GM12891 (cell line): ENCODE measurements around the gene TSPAN3.
A peak's percentile ranks its signal among the peaks of the same experiment; 100 is the strongest.

ENCODE experiments used
- DNase-seq: peaks from one replicate; pipeline ENCODE4 v3.0.0; 2011; ENCODE audit warnings: low spot score; ENCODE audit not compliant: insufficient read length
- FAIRE-seq: peaks from 2 replicates; lab custom pipeline; 2011; peaks lifted over from hg19 to GRCh38; lab: Jason Lieb, UNC
- PAX5 ChIP-seq: IDR thresholded peaks from 2 replicates; pipeline ENCODE4 v1.6.1; 2011; ENCODE audit warnings: low read length, moderate library complexity, mild to moderate bottlenecking; ENCODE audit not compliant: insufficient read depth, severe bottlenecking
- POLR2A ChIP-seq: IDR thresholded peaks from 2 replicates; pipeline ENCODE4 v1.6.1; 2011; ENCODE audit warnings: low read depth, low read length, control low read depth
- POLR2AphosphoS5 ChIP-seq: IDR thresholded peaks from 2 replicates; pipeline ENCODE4 v1.6.1; 2011; ENCODE audit warnings: low read depth, low read length, control low read depth
- POU2F2 ChIP-seq: IDR thresholded peaks from 2 replicates; pipeline ENCODE4 v1.6.1; 2011; ENCODE audit warnings: low read depth, mild to moderate bottlenecking, control low read depth, low read length, moderate library complexity
- SPI1 ChIP-seq: IDR thresholded peaks from 2 replicates; pipeline ENCODE4 v1.6.1; 2011; ENCODE audit warnings: low read depth, low read length, control low read depth
- TAF1 ChIP-seq: IDR thresholded peaks from 2 replicates; pipeline ENCODE4 v1.6.1; 2011; ENCODE audit warnings: low read depth, low read length, control low read depth

Gene TSPAN3

GRCh38 chr15:77031376-77032050, 39.4 kb downstream of the TSPAN3 start:
- peak; percentile 5 for FAIRE-seq
- TF ChIP-seq SPI1, result peak; percentile 59
- TF ChIP-seq POLR2A, result no peak
- no peak for TF ChIP-seq POLR2AphosphoS5
- no peak for TF ChIP-seq TAF1
- peak; percentile 61 for DNase-seq

- no peak for FAIRE-seq
- DNase-seq, result no peak
- no peak for TF ChIP-seq POU2F2
- no peak for TF ChIP-seq SPI1
- TF ChIP-seq POLR2AphosphoS5, result no peak
- no peak for TF ChIP-seq POLR2A
- TF ChIP-seq TAF1, result no peak
- no peak for TF ChIP-seq PAX5
Observed at GRCh38 chr15:77030928-77031375, 40.0 kb downstream of the TSPAN3 start.

GRCh38 chr15:77030048-77030927, 40.6 kb downstream of the TSPAN3 start:
- no peak for FAIRE-seq
- peak; percentile 27 for DNase-seq
- TF ChIP-seq TAF1 (no peak), SPI1 (no peak), PAX5 (no peak), POLR2AphosphoS5 (no peak), POU2F2 (no peak)

- TF ChIP-seq POLR2A, result no peak
- TF ChIP-seq TAF1, result no peak
- no peak for TF ChIP-seq POLR2AphosphoS5
- TF ChIP-seq PAX5, result no peak
- no peak for TF ChIP-seq SPI1
- no peak for TF ChIP-seq POU2F2
- FAIRE-seq (no peak), DNase-seq (no peak)
Observed at GRCh38 chr15:77029166-77030047, 41.5 kb downstream of the TSPAN3 start.

- TF ChIP-seq TAF1 (no peak), PAX5 (no peak), POU2F2 (no peak), SPI1 (no peak), POLR2AphosphoS5 (no peak), POLR2A (no peak)
- no peak for DNase-seq
- no peak for FAIRE-seq
Observed at GRCh38 chr15:77028451-77029165, 42.3 kb downstream of the TSPAN3 start.

GRCh38 chr15:77027697-77028450, 43.0 kb downstream of the TSPAN3 start:
- FAIRE-seq, result no peak
- TF ChIP-seq SPI1 (no peak), TAF1 (no peak), PAX5 (no peak), POLR2A (no peak), POLR2AphosphoS5 (no peak), POU2F2 (no peak)
- DNase-seq, result no peak

- TF ChIP-seq POU2F2, result no peak
- no peak for TF ChIP-seq PAX5
- TF ChIP-seq POLR2A, result no peak
- FAIRE-seq (no peak), DNase-seq (no peak)
Observed at GRCh38 chr15:77027111-77027696, 43.7 kb downstream of the TSPAN3 start.

- no peak for TF ChIP-seq PAX5
- TF ChIP-seq POU2F2, result no peak
- no peak for TF ChIP-seq POLR2AphosphoS5
- TF ChIP-seq POLR2A, result no peak
- FAIRE-seq (no peak), DNase-seq (no peak)
Observed at GRCh38 chr15:77026501-77027110, 44.3 kb downstream of the TSPAN3 start.
